Hypothalamus (tissue), 51 donors: ENCODE measurements around the gene GLB1L2.
A peak's percentile ranks its signal among the peaks of the same experiment; 100 is the strongest.

Source experiments
- DNase-seq, 51 donors: peaks; one replicate each; lab custom pipeline; 2025; lab: John Stamatoyannopoulos, UW

The GLB1L2 gene

GRCh38 chr11:134416726-134417125 lies 84.9 kb downstream of the GLB1L2 start:
- no peak for DNase-seq

- no peak for DNase-seq
These were observed 86.4 kb downstream of the GLB1L2 start for GRCh38 chr11:134417871-134418840.

DNA sequence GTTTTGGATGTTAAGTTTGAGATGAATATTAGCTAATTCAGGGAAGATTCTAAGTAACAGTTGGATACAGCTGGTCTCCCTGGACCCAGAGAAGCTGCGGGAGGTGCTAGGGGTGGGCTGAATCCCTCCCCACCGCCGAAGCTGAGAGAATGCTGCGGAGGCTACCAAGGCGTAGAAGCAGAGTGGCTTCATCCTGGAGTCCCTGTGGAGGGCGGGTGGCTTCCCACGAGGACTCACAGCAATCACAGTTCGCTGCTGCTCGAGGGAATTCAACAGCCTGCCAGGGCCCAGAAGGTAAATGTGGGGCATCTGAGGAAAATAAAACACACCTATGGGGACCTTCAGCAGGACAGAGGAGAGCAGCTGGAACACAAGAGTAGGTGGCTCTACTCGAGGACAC lies 91.3 kb downstream of the GLB1L2 start:
- no peak for DNase-seq

DNA sequence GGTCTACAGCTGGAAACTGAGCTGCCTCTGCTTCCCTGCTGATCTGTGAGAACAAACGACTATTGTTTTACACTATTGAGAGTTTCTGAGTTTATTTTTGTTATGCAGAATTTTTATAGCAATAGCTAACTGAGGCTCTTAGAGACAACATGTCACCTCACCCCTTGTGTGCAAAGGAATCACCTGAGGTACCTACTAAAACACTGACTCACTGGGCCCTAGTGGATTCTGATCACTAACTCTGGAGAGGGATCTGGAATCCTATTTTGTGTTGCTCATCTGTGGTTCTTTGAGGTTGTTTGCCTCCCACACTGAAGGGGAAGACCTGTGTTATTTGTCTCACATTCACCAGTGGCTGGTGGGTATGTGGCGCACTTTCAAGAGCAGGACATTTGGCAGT lies 93.6 kb downstream of the GLB1L2 start:
- peak in 1 of 51 donors; percentile 34 for DNase-seq
